ENCODE results near the gene SHH. TPM values are rescaled to one million over a fixed set of nuclear protein-coding genes. Genes with fewer than 3 reads are reported as not detected.

Gene SHH
- total RNA-seq, 6 experiments from 2014 or later = 6.8 to 18.6 (median 12.4) TPM

GRCh38 chr7:155803418-155804376 lies 8.6 kb downstream of the SHH start:
- Histone ChIP-seq H3K36me3 (no peaks in the 10 kb centered on the region), H3K27ac (no peak overlapping the region), H3K4me3 (no peak overlapping the region), H3K9me3 (no peaks in the 10 kb centered on the region), H3K27me3 (no peaks in the 10 kb centered on the region), H3K4me1 (peaks cover 0 to 20% (median 2%) of the 10 kb centered on the region in 4 donors)
- ATAC-seq = no peak
- TF ChIP-seq, protein P1, sequence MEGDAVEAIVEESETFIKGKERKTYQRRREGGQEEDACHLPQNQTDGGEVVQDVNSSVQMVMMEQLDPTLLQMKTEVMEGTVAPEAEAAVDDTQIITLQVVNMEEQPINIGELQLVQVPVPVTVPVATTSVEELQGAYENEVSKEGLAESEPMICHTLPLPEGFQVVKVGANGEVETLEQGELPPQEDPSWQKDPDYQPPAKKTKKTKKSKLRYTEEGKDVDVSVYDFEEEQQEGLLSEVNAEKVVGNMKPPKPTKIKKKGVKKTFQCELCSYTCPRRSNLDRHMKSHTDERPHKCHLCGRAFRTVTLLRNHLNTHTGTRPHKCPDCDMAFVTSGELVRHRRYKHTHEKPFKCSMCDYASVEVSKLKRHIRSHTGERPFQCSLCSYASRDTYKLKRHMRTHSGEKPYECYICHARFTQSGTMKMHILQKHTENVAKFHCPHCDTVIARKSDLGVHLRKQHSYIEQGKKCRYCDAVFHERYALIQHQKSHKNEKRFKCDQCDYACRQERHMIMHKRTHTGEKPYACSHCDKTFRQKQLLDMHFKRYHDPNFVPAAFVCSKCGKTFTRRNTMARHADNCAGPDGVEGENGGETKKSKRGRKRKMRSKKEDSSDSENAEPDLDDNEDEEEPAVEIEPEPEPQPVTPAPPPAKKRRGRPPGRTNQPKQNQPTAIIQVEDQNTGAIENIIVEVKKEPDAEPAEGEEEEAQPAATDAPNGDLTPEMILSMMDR (IDR thresholded peaks at IDR 0.05) = no peak
- no peak for TF ChIP-seq POLR2A (IDR thresholded peaks at IDR 0.05)
- 49% methylated on average over 34 of the region's 96 CpGs for WGBS (ENCODE audit: insufficient coverage, low coverage, low lambda C conversion rate, missing lambda C conversion rate)
- intact Hi-C loops (cut with DNase I) = loop anchor here in 1 of 2 donors (5.0 kb wide), 1 partner anchor 809 kb away; no protein-coding TSS in a partner anchor
- peak in 1 of 3 donors; percentile 55 for DNase-seq

GRCh38 chr7:155802906-155803417 lies 9.3 kb downstream of the SHH start:
- WGBS (ENCODE audit: insufficient coverage, low coverage, low lambda C conversion rate, missing lambda C conversion rate) = 33% methylated on average over 3 of the region's 70 CpGs
- peaks cover 0 to 20% (median 2%) of the 10 kb centered on the region in 4 donors for H3K4me1 ChIP-seq
- intact Hi-C loops (cut with DNase I) = loop anchor here in 1 of 2 donors (5.0 kb wide), 1 partner anchor 809 kb away; no protein-coding TSS in a partner anchor
- TF ChIP-seq, protein P1 (IDR thresholded peaks at IDR 0.05) = no peak
- TF ChIP-seq POLR2A (IDR thresholded peaks at IDR 0.05) = no peak
- H3K27me3 ChIP-seq = no peaks in the 10 kb centered on the region
- DNase-seq = peak in 1 of 3 donors; percentile 43
- H3K27ac ChIP-seq = no peak overlapping the region
- no peaks in the 10 kb centered on the region for H3K36me3 ChIP-seq
- no peaks in the 10 kb centered on the region for H3K9me3 ChIP-seq
- ATAC-seq = no peak
- no peak overlapping the region for H3K4me3 ChIP-seq

- no peak overlapping the region for H3K27ac ChIP-seq
- H3K4me1 ChIP-seq = peaks cover 0 to 14% (median 0%) of the 10 kb centered on the region in 4 donors
- intact Hi-C loops (cut with DNase I) = loop anchor here in 1 of 2 donors (5.0 kb wide), 1 partner anchor 810 kb away; no protein-coding TSS in a partner anchor
- WGBS (ENCODE audit: insufficient coverage, low coverage, low lambda C conversion rate, missing lambda C conversion rate) = 62% methylated on average over 6 of the region's 6 CpGs
- H3K27me3 ChIP-seq = no peaks in the 10 kb centered on the region
- no peaks in the 10 kb centered on the region for H3K36me3 ChIP-seq
- no peak for TF ChIP-seq POLR2A (IDR thresholded peaks at IDR 0.05)
- TF ChIP-seq, protein P1 (IDR thresholded peaks at IDR 0.05) = no peak
- no peak for DNase-seq
- H3K9me3 ChIP-seq = no peaks in the 10 kb centered on the region
- no peak for ATAC-seq
- H3K4me3 ChIP-seq = no peak overlapping the region
Observed at GRCh38 chr7:155802291-155802690, 10.0 kb downstream of the SHH start.

DNA sequence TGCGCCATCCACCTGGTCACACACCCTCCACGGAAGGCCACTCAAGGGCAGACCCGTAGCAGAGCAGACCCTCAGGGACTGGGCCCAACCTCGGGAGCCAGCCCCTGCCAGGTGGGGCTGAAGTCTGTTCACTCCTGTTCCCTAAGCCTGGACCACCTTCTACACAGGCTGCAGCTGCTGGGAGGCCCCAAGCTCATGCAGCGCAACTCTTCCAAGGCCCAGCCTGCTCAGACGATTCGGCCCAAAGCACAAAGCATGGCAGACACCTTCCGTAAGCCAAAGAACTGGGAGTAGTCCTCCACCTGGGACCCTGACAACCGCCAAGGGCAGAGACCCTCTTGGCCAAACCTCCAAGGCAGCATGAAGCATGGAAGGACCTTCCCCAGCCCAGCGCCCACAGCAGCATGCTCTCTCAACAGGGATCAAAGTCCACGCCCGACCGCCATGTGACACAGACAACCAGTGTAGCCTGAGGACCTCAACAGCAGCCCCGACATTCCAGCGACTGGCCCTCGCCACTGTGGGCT lies 11.5 kb downstream of the SHH start:
- H3K4me3 ChIP-seq = no peak overlapping the region
- intact Hi-C loops (cut with DNase I) = loop anchor here in 1 of 2 donors (5.0 kb wide), 1 partner anchor 811 kb away; no protein-coding TSS in a partner anchor
- 100% methylated on average over 2 of the region's 16 CpGs for WGBS (ENCODE audit: insufficient coverage, low coverage, low lambda C conversion rate, missing lambda C conversion rate)
- H3K27ac ChIP-seq = no peak overlapping the region
- DNase-seq = peak in 1 of 3 donors; percentile 30
- TF ChIP-seq POLR2A (IDR thresholded peaks at IDR 0.05) = no peak
- peak in 3 of 4 donors; percentile 7 to 39 (median 12) for ATAC-seq
- H3K36me3 ChIP-seq = no peaks in the 10 kb centered on the region
- H3K27me3 ChIP-seq = no peaks in the 10 kb centered on the region
- H3K9me3 ChIP-seq = no peaks in the 10 kb centered on the region
- H3K4me1 ChIP-seq = peaks cover 0 to 9% (median 0%) of the 10 kb centered on the region in 4 donors
